Fibroblast of lung (primary cell): ENCODE data around the gene PHTF1. TPM values are rescaled to one million over a fixed set of nuclear protein-coding genes. Genes with fewer than 3 reads are reported as not detected.
A peak's percentile ranks its signal among the peaks of the same experiment; 100 is the strongest.

ENCODE experiments used
- DNase-seq, 2 donors: peaks; one replicate each; pipeline versions ENCODE4 v3.0.0 to v3.0.0-alpha.2; 2010; ENCODE audit warnings: low read depth in 2 of 2
- H2AFZ ChIP-seq: 2 replicates; pipeline ENCODE4 v1.5.1; 2012; ENCODE audit warnings: low read length, control low read depth, inconsistent platforms
- H3K27ac ChIP-seq: 2 replicates; pipeline ENCODE4 v1.5.1; 2011; ENCODE audit warnings: low read length, control low read depth; ENCODE audit not compliant: insufficient read depth
- H3K27me3 ChIP-seq: 2 replicates; pipeline ENCODE4 v1.5.1; 2011; ENCODE audit warnings: mild to moderate bottlenecking, low read length; ENCODE audit not compliant: control insufficient read depth, insufficient read depth
- H3K36me3 ChIP-seq: 2 replicates; pipeline ENCODE4 v1.5.1; 2011; ENCODE audit warnings: low read length; ENCODE audit not compliant: control insufficient read depth, insufficient read depth
- H3K4me1 ChIP-seq: 2 replicates; pipeline ENCODE4 v1.5.1; 2011; ENCODE audit warnings: low read length; ENCODE audit not compliant: control insufficient read depth, insufficient read depth; ENCODE audit errors: extremely low read depth
- H3K4me2 ChIP-seq: 2 replicates; pipeline ENCODE4 v1.5.1; 2011; ENCODE audit warnings: low read length, control low read depth; ENCODE audit not compliant: insufficient read depth; ENCODE audit errors: extremely low read depth
- H3K4me3 ChIP-seq, 4 experiments: fragments of 200-600 bp in 1 of 4; sonication (generic) in 1 of 4; replicated peaks in 1 of 4; 2 replicates each; pipeline ENCODE4 v1.5.1; 2011 to 2016; ENCODE audit warnings: low read length in 4 of 4, low read depth in 3 of 4, mild to moderate bottlenecking in 3 of 4, control low read depth in 2 of 4, inconsistent platforms in 1 of 4, mixed read lengths in 1 of 4; ENCODE audit not compliant: insufficient read depth in 1 of 4; ENCODE audit errors: control extremely low read depth in 1 of 4
- H3K79me2 ChIP-seq: 2 replicates; pipeline ENCODE4 v1.5.1; 2012; ENCODE audit warnings: mild to moderate bottlenecking, low read length, inconsistent platforms; ENCODE audit not compliant: control insufficient read depth, insufficient read depth
- H3K9ac ChIP-seq: 2 replicates; pipeline ENCODE4 v1.5.1; 2011; ENCODE audit warnings: mild to moderate bottlenecking, low read length, control low read depth; ENCODE audit not compliant: insufficient read depth
- H3K9me3 ChIP-seq: 2 replicates; pipeline ENCODE4 v1.5.1; 2012; ENCODE audit warnings: low read depth, low read length; ENCODE audit not compliant: control insufficient read depth, insufficient read depth
- H4K20me1 ChIP-seq: 2 replicates; pipeline ENCODE4 v1.5.1; 2011; ENCODE audit warnings: low read length; ENCODE audit not compliant: control insufficient read depth, insufficient read depth; ENCODE audit errors: extremely low read depth
- CTCF ChIP-seq, 2 donors: IDR thresholded peaks in 1 of 2; conservative IDR thresholded peaks in 1 of 2; 1 replicate in 1 of 2; 2 replicates in 1 of 2; pipeline ENCODE4 v1.5.1; 2011 to 2012; ENCODE audit warnings: low read length in 2 of 2, control low read depth in 1 of 2, inconsistent platforms in 1 of 2, low read depth in 1 of 2, mild to moderate bottlenecking in 1 of 2
- EZH2 ChIP-seq: IDR thresholded peaks from 2 replicates; pipeline ENCODE4 v1.5.1; 2012; ENCODE audit warnings: low read length, control low read depth, mild to moderate bottlenecking; ENCODE audit errors: missing control alignments
- polyA plus RNA-seq, 2 donors: library from polyadenylated mRNA; depleted of rRNA in 1 of 2; stranded (reverse) in 1 of 2; unstranded in 1 of 2; fragments of >200 nt; gene quantifications; 2 replicates each; pipeline ENCODE4 v1.2.1, GENCODE V29; 2011 to 2012; ENCODE audit warnings: missing spikeins in 1 of 2
- total RNA-seq: library from RNA; depleted of rRNA; stranded (reverse); fragments of >200 nt; gene quantifications from 2 replicates; pipeline ENCODE4 v1.2.1, GENCODE V29; 2014

The PHTF1 gene
- total and polyA plus RNA-seq, 2 donors (not counting 1 experiment from before 2014, with no cell fraction given), result 15.4 to 36.3 TPM

DNA sequence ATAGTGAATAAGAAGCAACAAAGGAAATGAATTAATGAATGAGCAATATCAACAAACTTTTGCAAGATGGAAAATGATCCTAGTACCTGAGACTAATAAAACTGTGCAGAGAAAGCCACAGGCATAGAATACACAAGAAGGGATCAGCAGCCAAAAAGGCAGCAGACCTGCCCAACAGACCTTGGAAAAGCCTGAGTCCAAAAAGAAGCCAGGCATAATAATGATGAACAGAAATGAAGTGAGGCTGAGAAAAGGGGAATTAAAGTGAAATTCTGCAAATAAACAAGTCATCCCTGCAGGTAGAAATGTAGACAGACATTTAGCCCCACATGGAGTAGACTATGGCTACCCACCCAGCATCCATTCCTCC is 10.3 kb upstream of the PHTF1 start:
- no peak overlapping the region for H3K9ac ChIP-seq
- DNase-seq, result no peak
- TF ChIP-seq EZH2 (no peak), CTCF (conservative IDR thresholded peaks at IDR 0.05 in 1 of 2, IDR thresholded peaks at IDR 0.05 in 1 of 2; ENCODE audit: low read depth in 1 of 2, low read length in 2 of 2) (no peak)
- H3K4me1 ChIP-seq, result no peaks in the 10 kb centered on the region
- H3K9me3 ChIP-seq, result no peaks in the 10 kb centered on the region
- H3K79me2 ChIP-seq, result no peaks in the 10 kb centered on the region
- H3K4me2 ChIP-seq, result peak overlapping the region; percentile 59
- no peak overlapping the region for H3K27ac ChIP-seq
- no peak overlapping the region for H3K4me3 ChIP-seq
- H4K20me1 ChIP-seq, result no peaks in the 10 kb centered on the region
- peaks cover 1% of the 10 kb centered on the region for H3K36me3 ChIP-seq
- no peak overlapping the region for H2AFZ ChIP-seq
- H3K27me3 ChIP-seq, result no peaks in the 10 kb centered on the region

DNA sequence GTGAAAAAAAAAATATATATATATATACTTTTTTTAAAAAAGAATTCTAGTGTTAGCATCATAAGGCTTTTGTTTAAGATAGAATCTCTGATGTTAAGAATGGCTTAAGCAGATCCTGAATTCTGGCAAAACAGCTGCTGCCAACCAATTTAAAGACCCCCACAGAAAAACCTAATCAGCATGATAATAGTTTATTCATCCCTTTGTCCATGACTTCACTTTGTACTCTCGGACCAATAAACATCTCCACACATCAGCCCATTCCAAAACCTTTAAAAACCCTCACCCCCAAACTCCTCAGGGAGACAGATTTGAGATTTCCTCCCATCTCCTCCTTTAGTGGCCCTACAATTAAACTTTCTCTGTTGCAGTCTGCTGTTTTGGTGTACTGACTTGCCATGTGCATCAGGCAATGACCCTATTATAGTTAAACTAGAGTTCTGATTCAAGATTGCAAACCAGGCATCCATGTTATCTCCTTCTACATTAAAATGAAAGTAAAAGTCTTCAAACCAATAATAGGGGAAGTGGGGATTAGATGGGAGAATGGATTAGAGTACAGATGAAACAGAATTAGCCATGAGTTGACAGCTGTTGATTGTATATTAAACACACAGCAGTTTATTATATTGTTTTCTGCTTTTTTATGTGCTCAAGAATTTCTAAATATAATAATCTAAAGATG is 9.8 kb upstream of the PHTF1 start:
- DNase-seq, result no peak
- Histone ChIP-seq H2AFZ (peak overlapping the region; percentile 55), H3K9me3 (no peaks in the 10 kb centered on the region), H3K4me2 (peak overlapping the region; percentile 59), H3K79me2 (no peaks in the 10 kb centered on the region), H4K20me1 (no peaks in the 10 kb centered on the region), H3K4me1 (no peaks in the 10 kb centered on the region), H3K4me3 (no peak overlapping the region), H3K36me3 (peaks cover 1% of the 10 kb centered on the region), H3K27ac (no peak overlapping the region), H3K9ac (no peak overlapping the region), H3K27me3 (no peaks in the 10 kb centered on the region)
- no peak for TF ChIP-seq CTCF (conservative IDR thresholded peaks at IDR 0.05 in 1 of 2, IDR thresholded peaks at IDR 0.05 in 1 of 2; ENCODE audit: low read depth in 1 of 2, low read length in 2 of 2)
- no peak for TF ChIP-seq EZH2

- Histone ChIP-seq H3K79me2 (no peaks in the 10 kb centered on the region), H3K36me3 (peaks cover 1% of the 10 kb centered on the region), H3K27ac (no peak overlapping the region), H3K4me1 (no peaks in the 10 kb centered on the region), H3K4me2 (no peak overlapping the region), H3K9ac (no peak overlapping the region), H3K4me3 (no peak overlapping the region), H4K20me1 (no peaks in the 10 kb centered on the region), H3K9me3 (no peaks in the 10 kb centered on the region), H3K27me3 (no peaks in the 10 kb centered on the region), H2AFZ (no peak overlapping the region)
- TF ChIP-seq EZH2 (no peak), CTCF (conservative IDR thresholded peaks at IDR 0.05 in 1 of 2, IDR thresholded peaks at IDR 0.05 in 1 of 2; ENCODE audit: low read depth in 1 of 2, low read length in 2 of 2) (no peak)
- DNase-seq, result peak; percentile 48 to 75
These were observed 6.3 kb upstream of the PHTF1 start for GRCh38 chr1:113765306-113766230.
